HG03025 (cell line): Measurements from ENCODE around the gene PROM1.

ENCODE experiments used
- ATAC-seq: cut with Tn5 transposase; IDR thresholded peaks from one replicate; pipeline ENCODE4 v1.9.1; 2021; ENCODE audit warnings: mild to moderate bottlenecking, moderate library complexity; ENCODE audit not compliant: unreplicated experiment, low FRiP score

Gene PROM1

GRCh38 chr4:15921592-15921932 is 162.3 kb downstream of the PROM1 start:
- ATAC-seq, result no peak

- no peak for ATAC-seq
These were observed 162.9 kb downstream of the PROM1 start for GRCh38 chr4:15920723-15921591.

GRCh38 chr4:15918484-15919129 is 165.2 kb downstream of the PROM1 start:
- no peak for ATAC-seq
